HFF-Myc (cell line): Measurements from ENCODE around the gene ADRA2B.
"Not testable (repeated sequence)": the region's sequence is repeated elsewhere in the genome, so short reads cannot be mapped to it uniquely, and the experiment has no call there.

ENCODE experiments used
- DNase-seq: peaks from one replicate; pipeline ENCODE4 v3.0.0-alpha.2; 2011; ENCODE audit warnings: low read depth; ENCODE audit errors: extremely low read depth
- H3K4me3 ChIP-seq: replicated peaks from 2 replicates; pipeline ENCODE4 v1.5.1; 2011; ENCODE audit warnings: low read depth, mild to moderate bottlenecking, control low read depth, low read length
- TF ChIP-seq, protein P1 (sequence below): IDR thresholded peaks from 2 replicates; pipeline ENCODE4 v1.5.1; 2012; ENCODE audit warnings: mild to moderate bottlenecking, low read depth, low read length, control low read depth; ENCODE audit errors: missing control alignments

The ADRA2B gene

DNA sequence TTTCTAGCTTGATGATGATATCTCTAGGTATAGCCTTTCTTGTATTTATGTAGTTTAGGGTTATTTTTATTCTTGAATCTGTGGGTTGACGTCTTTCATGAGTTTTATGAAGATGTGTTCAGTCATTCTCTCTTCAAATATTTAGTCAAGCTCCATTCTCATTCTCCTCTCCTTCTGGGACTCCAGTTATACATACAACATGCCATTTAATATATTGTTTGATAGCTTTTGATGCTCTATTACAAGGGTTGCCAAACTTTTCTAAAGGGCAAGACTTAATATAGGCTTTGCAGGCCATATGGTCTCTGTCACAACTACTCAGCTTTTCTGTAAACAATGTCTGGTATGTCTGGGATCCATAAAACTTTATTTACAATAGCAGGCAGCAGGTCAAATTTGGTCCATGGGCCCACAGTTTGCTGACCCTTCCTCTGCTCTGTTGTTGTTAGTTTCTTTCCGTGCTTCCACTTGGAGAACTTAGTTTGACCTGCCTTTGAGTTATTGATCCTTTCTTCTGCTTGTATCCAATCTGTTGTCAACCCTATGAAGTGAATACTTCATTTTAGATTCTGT, 41.1 kb downstream of the ADRA2B start:
- TF ChIP-seq, protein P1, sequence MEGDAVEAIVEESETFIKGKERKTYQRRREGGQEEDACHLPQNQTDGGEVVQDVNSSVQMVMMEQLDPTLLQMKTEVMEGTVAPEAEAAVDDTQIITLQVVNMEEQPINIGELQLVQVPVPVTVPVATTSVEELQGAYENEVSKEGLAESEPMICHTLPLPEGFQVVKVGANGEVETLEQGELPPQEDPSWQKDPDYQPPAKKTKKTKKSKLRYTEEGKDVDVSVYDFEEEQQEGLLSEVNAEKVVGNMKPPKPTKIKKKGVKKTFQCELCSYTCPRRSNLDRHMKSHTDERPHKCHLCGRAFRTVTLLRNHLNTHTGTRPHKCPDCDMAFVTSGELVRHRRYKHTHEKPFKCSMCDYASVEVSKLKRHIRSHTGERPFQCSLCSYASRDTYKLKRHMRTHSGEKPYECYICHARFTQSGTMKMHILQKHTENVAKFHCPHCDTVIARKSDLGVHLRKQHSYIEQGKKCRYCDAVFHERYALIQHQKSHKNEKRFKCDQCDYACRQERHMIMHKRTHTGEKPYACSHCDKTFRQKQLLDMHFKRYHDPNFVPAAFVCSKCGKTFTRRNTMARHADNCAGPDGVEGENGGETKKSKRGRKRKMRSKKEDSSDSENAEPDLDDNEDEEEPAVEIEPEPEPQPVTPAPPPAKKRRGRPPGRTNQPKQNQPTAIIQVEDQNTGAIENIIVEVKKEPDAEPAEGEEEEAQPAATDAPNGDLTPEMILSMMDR = no peak
- DNase-seq = no peak
- no peak overlapping the region for H3K4me3 ChIP-seq

DNA sequence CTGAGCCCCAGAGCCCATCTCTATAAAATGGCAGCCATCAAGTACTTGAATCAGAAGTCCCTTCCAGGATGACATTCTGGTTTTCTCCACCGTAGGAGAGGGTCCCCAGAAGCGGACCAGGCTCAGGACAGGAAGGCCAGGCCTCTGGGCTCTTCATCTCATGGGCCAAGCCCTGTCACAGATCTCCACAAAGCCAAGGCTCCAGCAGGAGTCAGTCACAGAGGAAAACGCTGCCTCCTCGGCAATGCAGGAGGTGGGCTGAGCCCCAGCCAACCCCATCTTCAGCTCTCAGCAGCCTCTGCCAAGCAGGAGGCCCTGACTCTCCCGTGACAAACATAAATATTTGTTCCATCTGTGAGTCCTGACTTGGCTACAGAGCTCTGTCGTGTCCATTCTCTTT, 42.2 kb downstream of the ADRA2B start:
- no peak for DNase-seq
- TF ChIP-seq, protein P1 = no peak
- no peak overlapping the region for H3K4me3 ChIP-seq

DNA sequence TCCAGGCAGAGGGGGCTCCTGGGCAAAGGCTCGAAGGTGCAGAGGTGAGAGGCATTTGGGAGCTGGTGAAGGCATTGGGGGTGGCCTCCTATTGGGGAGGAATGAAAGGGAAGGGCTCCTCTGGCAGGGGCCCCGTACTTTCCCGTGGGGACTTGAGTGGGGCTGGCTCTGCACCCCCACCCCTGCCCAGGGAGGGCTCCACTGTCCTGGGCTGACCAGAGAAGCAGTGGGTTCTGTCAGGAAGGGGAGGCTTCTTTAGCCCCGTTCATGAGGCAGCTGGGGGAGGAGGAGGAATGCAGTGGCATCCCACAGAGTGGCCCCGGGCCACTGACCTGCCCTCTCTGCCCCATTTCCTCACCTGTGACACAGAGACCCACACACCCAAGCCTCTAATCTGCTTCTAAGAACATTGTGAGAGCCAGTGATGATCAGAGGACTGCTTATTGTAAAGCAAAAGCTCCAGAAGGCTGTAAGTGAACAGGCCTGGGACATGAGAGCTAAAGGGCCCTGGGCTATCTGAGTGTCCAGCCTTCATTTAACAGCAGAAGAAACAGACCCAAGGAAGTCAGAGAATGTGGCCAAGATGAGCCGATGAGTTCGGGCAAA, 43.1 kb downstream of the ADRA2B start:
- no peak for DNase-seq
- no peak overlapping the region for H3K4me3 ChIP-seq
- TF ChIP-seq, protein P1 = no peak

DNA sequence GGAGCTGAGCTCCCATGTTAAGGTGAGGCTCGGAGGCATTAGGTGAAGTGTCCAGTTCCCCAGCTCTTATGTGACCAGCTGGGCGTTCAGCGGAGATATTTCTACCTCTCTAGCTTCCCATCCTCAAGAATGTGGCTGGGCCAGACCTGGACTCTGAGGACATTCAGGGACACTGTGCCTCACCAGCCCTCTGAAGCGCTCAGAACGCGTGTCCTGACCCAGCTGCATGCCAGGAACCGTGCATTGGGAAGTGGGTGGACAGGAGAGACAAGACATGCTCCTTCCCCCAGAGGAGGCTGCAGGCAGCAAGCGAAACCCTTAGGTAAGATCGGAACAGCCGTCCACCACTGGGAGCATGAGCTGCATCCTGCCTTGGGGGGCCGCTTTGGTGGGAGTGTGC, 43.6 kb downstream of the ADRA2B start:
- no peak overlapping the region for H3K4me3 ChIP-seq
- DNase-seq = no peak
- TF ChIP-seq, protein P1 = no peak

DNA sequence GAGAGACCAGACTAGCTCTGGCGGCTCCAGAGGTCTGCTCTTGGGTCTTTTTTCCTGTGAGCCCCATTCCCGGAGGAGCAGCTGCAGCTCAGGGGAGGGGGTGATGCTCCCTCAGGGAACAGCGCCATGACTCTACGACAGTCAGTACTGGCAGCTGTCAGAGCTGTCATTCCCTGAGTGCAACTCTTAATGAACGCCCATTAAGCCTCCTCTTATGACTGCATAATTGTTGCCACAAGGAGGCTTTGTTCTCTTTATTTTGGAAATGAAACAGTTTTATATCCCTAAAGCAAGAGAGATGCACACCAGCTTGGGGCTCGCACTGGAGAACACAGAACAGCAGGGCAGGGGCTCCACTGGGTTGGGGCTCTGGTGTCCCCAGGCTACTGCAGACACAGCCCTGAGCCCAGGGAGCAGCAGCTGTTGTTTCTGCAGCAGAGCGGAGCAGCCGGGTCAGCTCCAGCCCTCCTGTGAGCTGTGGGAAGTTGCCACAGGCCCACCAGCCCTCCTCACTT, 44.3 kb downstream of the ADRA2B start:
- H3K4me3 ChIP-seq, DNase-seq: not testable (repeated sequence)

DNA sequence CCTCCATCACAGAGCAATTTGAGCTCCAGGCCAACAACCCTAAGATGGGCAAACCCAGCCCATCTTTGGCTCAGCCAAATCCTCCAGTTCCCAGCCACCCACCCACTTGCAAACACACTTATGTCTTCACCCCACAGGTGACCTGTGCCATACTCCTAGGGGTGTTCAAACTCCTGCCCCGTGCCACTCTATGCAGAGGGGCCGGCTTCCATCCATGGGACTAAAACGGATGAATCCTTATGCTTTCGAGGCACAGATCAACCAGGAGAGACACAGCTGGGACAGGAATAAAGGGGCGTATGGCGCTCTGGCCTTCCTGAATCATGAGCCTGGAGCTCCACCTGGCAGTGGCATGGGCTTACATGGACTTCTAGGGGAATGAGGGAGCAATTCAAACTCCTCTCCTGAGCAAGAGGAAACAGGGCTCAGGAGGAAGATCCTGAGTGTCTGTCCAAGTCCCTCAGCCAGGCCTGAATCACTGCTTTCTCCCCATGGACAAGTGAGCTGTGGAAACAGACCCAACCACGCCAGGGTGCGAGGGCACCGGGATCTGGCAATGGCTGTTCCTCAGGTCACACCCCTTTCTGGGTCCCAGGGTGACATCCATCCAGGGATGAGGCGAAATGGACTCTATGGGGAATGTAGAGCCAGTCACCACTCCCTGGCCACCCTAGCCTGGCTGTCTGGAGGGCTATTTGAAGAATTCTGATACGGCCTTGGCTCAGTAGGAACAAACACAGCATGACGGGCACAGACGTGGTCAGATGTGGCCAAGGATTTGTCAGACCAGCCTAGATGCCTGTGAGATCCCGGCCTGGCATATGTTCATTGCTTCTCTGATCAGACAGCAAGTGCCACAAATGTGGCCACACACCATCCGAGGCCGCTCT, 45.0 kb downstream of the ADRA2B start:
- H3K4me3 ChIP-seq = not testable (repeated sequence)

DNA sequence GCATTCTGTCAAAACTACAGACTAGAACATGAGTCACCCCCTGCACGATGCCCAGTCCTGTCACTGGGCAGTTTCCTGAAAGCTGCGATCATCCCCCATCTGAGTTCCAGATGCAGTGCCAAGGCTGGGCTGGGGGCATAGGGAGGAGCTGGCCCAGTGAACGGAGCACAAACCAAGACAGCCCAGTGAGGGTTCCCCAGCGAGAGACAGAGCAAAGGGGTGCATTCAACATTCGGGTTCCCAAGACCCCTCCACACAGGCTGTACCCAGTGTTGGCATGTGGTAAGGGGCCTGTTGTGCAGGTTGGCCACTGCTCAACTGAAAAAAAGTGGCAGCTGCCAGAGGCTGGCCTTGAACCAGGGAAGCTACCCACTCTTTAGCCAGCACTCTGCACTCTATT, 46.0 kb downstream of the ADRA2B start:
- H3K4me3 ChIP-seq, DNase-seq: not testable (repeated sequence)

More for the DNA sequence above, 45.0 kb downstream of the ADRA2B start:
- DNase-seq = not testable (repeated sequence)

DNA sequence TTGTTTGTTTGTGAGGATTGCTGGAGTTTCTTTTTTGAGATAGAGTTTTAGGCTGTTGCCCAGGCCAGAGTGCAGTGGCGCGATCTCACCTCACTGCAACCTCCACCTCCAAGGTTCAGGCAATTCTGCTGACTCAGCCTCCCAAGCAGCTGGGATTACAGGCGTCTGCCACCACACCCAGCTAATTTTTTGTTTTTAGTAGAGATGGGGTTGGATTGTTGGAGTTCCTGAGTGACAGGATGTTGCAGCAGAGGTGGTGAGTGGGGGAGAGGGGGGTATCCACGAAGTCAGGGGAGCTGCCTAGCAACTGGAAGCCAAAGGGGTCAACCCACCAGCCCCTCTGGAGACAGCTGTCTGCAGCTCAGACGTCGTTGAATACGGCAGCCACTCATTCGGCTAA, 46.5 kb downstream of the ADRA2B start:
- not testable (repeated sequence) for DNase-seq, H3K4me3 ChIP-seq

DNA sequence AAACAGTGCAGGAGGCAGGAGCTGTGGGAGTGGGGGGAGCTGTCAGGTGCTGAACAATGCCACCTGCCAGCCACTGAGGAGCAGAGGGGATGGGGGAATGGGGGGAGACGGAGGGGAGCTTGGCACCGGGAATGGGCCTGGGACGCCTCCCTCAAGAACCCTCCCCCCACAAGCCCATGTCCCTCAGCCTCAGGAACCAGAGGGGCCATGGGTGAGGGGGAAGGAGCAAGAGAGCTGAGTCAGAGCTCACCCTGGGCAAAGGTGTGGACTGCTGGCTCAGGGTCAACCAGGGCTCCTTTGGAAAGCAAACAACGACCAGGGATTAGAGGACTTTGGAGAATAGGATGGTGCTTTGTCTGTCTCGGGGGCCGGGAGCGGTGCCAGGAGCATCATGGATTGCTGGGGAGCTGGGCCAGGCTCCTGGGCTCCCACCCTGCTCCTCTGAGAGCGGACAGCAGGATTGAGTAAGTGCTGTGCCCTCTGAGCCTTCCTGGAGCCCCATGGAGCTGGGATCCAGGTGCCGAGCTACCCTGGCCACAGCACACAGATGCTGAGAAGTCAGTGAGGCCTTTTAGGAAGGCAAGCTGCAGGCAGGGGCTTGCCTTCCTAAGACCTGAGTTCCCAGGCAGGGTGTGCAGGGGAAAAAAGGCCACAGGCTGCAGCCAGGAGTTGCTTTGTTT, 48.3 kb downstream of the ADRA2B start:
- DNase-seq, H3K4me3 ChIP-seq: not testable (repeated sequence)

DNA sequence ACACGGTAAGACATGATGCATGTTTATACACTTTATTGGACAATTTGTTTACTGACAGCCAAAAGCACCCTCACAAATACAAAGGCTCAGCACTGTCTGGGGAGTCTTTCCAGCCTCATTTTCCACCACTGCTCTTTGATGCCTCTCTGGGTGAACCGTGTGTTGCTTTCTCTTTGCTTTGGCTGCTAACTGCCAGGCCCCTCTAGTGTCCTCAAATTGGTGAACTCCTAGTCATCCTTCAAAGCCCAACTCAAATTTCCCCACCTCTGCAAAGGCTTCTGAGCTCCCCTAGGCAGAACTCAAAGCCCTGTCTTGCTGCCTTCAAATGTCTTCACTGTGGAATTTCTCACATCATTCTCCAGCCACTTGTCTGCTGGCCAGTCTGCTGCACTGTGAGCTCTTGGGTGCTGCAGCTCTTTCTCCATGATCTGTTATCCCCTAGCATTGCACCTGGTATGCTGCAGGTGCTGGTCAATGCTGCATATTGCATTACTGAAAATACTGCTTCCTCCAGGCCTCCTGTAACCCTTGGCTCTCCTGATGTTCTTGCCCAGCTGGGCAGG, 49.2 kb downstream of the ADRA2B start:
- not testable (repeated sequence) for H3K4me3 ChIP-seq, DNase-seq

DNA sequence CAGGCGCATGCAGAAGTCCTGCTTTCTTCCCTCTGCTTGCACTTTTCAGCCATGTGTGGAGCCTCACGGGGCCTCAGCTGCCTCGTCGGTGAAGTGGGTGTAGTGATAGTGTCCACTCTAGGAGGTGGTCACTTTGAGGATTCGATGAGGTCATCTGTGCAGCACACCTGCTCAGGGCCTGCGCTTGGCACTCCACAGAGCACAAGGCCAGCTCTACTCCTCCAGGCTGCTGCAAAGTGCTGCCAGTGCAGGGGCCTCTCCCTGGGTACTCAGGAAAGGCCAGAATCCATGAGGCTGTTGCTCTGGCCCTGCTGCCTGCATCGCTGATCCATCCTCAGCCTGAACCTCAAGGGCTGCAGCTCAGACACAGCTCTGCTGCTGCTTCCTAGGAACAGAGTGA, 49.9 kb downstream of the ADRA2B start:
- not testable (repeated sequence) for H3K4me3 ChIP-seq, DNase-seq

DNA sequence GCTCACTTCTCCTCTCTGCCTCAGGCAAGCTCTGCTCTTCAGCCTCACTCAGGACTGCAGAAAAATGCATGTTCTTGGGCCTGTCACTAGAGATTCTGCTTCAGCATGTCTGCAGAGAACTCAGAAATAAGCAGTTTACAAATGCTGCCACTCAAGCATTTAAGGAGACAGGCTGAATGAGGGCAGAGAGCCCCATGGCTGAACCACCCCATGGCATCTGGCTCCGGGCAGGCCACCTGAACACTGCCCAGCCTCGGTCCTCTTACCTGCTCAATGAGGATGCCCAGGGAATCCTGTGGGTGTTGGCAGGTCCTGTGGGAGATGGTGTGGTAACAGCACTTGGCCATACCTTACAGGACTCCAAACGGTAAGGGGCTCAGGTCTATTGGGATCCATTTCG, 50.4 kb downstream of the ADRA2B start:
- not testable (repeated sequence) for H3K4me3 ChIP-seq, DNase-seq
